SJSA1 (cell line): ENCODE measurements around the gene RRAGD. TPM values are rescaled to one million over a fixed set of nuclear protein-coding genes. Genes with fewer than 3 reads are reported as not detected.
A peak's percentile ranks its signal among the peaks of the same experiment; 100 is the strongest.

Experiments
- DNase-seq, 2 experiments: peaks; one replicate each; pipeline ENCODE4 v3.0.0-alpha.2; 2015 to 2020; ENCODE audit warnings: low spot score in 2 of 2, low read depth in 1 of 2
- H3K27ac ChIP-seq: fragments of 250-450 bp; sonication (Bioruptor Pico); 2 replicates; pipeline ENCODE4 v1.5.1; 2020; ENCODE audit warnings: mild to moderate bottlenecking, moderate library complexity
- H3K27me3 ChIP-seq: fragments of 250-450 bp; sonication (Bioruptor Pico); replicated peaks from 2 replicates; pipeline ENCODE4 v1.5.1; 2020; ENCODE audit warnings: mild to moderate bottlenecking, moderate library complexity
- H3K36me3 ChIP-seq: fragments of 250-450 bp; sonication (Bioruptor Pico); 2 replicates; pipeline ENCODE4 v1.5.1; 2020; ENCODE audit warnings: mild to moderate bottlenecking
- H3K4me1 ChIP-seq: fragments of 250-450 bp; sonication (Bioruptor Pico); replicated peaks from 2 replicates; pipeline ENCODE4 v1.6.1; 2021; ENCODE audit warnings: mild to moderate bottlenecking
- H3K4me3 ChIP-seq: fragments of 250-450 bp; sonication (Bioruptor Pico); 2 replicates; pipeline ENCODE4 v1.5.1; 2020; ENCODE audit warnings: mild to moderate bottlenecking
- H3K9me3 ChIP-seq: fragments of 250-450 bp; sonication (Bioruptor Pico); replicated peaks from 2 replicates; pipeline ENCODE4 v1.5.1; 2020; ENCODE audit warnings: mild to moderate bottlenecking
- total RNA-seq: library from RNA; depleted of rRNA; stranded (reverse); fragments of >200 nt; shearing (Covaris generic); gene quantifications from 2 replicates; pipeline ENCODE4 v1.2.3, GENCODE V29; 2014

RRAGD gene
- total RNA-seq, 1 experiment from 2014 or later: not detected

- no peaks in the 10 kb centered on the region for H3K9me3 ChIP-seq
- no peaks in the 10 kb centered on the region for H3K27me3 ChIP-seq
- peaks cover 9% of the 10 kb centered on the region for H3K36me3 ChIP-seq
- peaks cover 15% of the 10 kb centered on the region for H3K4me1 ChIP-seq
- H3K27ac ChIP-seq: no peak overlapping the region
- H3K4me3 ChIP-seq: no peak overlapping the region
- DNase-seq: no peak
Observed at GRCh38 chr6:89355511-89356194, 56.4 kb downstream of the RRAGD start.

GRCh38 chr6:89353702-89354392 lies 58.2 kb downstream of the RRAGD start:
- Histone ChIP-seq H3K27ac (no peak overlapping the region), H3K4me1 (peaks cover 24% of the 10 kb centered on the region)
- no peak for DNase-seq

GRCh38 chr6:89353118-89353556 lies 58.9 kb downstream of the RRAGD start:
- Histone ChIP-seq H3K9me3 (no peaks in the 10 kb centered on the region), H3K4me1 (peaks cover 31% of the 10 kb centered on the region), H3K27ac (peak overlapping the region; percentile 96), H3K27me3 (no peaks in the 10 kb centered on the region), H3K36me3 (peaks cover 9% of the 10 kb centered on the region), H3K4me3 (peak overlapping the region; percentile 87)
- no peak for DNase-seq

More at GRCh38 chr6:89353702-89354392, 58.2 kb downstream of the RRAGD start:
- Histone ChIP-seq H3K9me3 (no peaks in the 10 kb centered on the region), H3K27me3 (no peaks in the 10 kb centered on the region), H3K4me3 (no peak overlapping the region; the same call in 1 of the 2 replicates), H3K36me3 (peaks cover 9% of the 10 kb centered on the region)

- peaks cover 33% of the 10 kb centered on the region for H3K4me1 ChIP-seq
- DNase-seq: peak; percentile 89 to 93
- no peaks in the 10 kb centered on the region for H3K9me3 ChIP-seq
- no peaks in the 10 kb centered on the region for H3K27me3 ChIP-seq
- H3K27ac ChIP-seq: peak within 1 kb of the TSS; percentile 96
- peak within 1 kb of the TSS; percentile 87 for H3K4me3 ChIP-seq
- H3K36me3 ChIP-seq: peaks cover 9% of the 10 kb centered on the region
Observed at GRCh38 chr6:89352278-89353117, 59.6 kb downstream of the RRAGD start, which contains the start of gene UBE2J1. UBE2J1 (minus strand) TSS chr6:89352722; CDS start chr6:89352569, 153 bp downstream.

GRCh38 chr6:89351671-89352277 lies 60.3 kb downstream of the RRAGD start:
- H3K27me3 ChIP-seq: no peaks in the 10 kb centered on the region
- H3K36me3 ChIP-seq: peaks cover 9% of the 10 kb centered on the region
- H3K9me3 ChIP-seq: no peaks in the 10 kb centered on the region
- DNase-seq: no peak
- H3K4me1 ChIP-seq: peaks cover 33% of the 10 kb centered on the region
- peak overlapping the region; percentile 96 for H3K27ac ChIP-seq
- H3K4me3 ChIP-seq: peak overlapping the region; percentile 87

GRCh38 chr6:89350281-89350966 lies 61.6 kb downstream of the RRAGD start:
- H3K4me3 ChIP-seq: no peak overlapping the region

GRCh38 chr6:89348372-89348771 lies 63.7 kb downstream of the RRAGD start:
- H3K36me3 ChIP-seq: peaks cover 9% of the 10 kb centered on the region
- H3K27me3 ChIP-seq: no peaks in the 10 kb centered on the region
- no peaks in the 10 kb centered on the region for H3K9me3 ChIP-seq
- no peak for DNase-seq
- H3K27ac ChIP-seq: no peak overlapping the region
- H3K4me1 ChIP-seq: peaks cover 32% of the 10 kb centered on the region
- H3K4me3 ChIP-seq: no peak overlapping the region

More at GRCh38 chr6:89350281-89350966, 61.6 kb downstream of the RRAGD start:
- Histone ChIP-seq H3K27ac (no peak overlapping the region), H3K36me3 (peaks cover 9% of the 10 kb centered on the region), H3K27me3 (no peaks in the 10 kb centered on the region), H3K4me1 (peaks cover 33% of the 10 kb centered on the region), H3K9me3 (no peaks in the 10 kb centered on the region)
- peak in 1 of 2 experiments; percentile 24 for DNase-seq

- Histone ChIP-seq H3K27me3 (no peaks in the 10 kb centered on the region), H3K4me1 (peaks cover 27% of the 10 kb centered on the region), H3K9me3 (no peaks in the 10 kb centered on the region), H3K27ac (no peak overlapping the region), H3K4me3 (no peak overlapping the region), H3K36me3 (peaks cover 5% of the 10 kb centered on the region)
- DNase-seq: no peak
Observed at GRCh38 chr6:89347825-89348224, 64.2 kb downstream of the RRAGD start.

GRCh38 chr6:89346433-89346832 lies 65.6 kb downstream of the RRAGD start:
- H3K27ac ChIP-seq: no peak overlapping the region

GRCh38 chr6:89339565-89339964 lies 72.5 kb downstream of the RRAGD start:
- H3K4me3 ChIP-seq: no peak overlapping the region
- no peak for DNase-seq
- no peaks in the 10 kb centered on the region for H3K9me3 ChIP-seq
- no peaks in the 10 kb centered on the region for H3K27me3 ChIP-seq
- no peaks in the 10 kb centered on the region for H3K4me1 ChIP-seq
- H3K36me3 ChIP-seq: peaks cover 45% of the 10 kb centered on the region
- H3K27ac ChIP-seq: no peak overlapping the region

More at GRCh38 chr6:89346433-89346832, 65.6 kb downstream of the RRAGD start:
- peaks cover 6% of the 10 kb centered on the region for H3K36me3 ChIP-seq
- no peak overlapping the region for H3K4me3 ChIP-seq
- H3K27me3 ChIP-seq: no peaks in the 10 kb centered on the region
- DNase-seq: no peak
- peaks cover 23% of the 10 kb centered on the region for H3K4me1 ChIP-seq
- no peaks in the 10 kb centered on the region for H3K9me3 ChIP-seq

- no peaks in the 10 kb centered on the region for H3K9me3 ChIP-seq
- no peak for DNase-seq
- no peaks in the 10 kb centered on the region for H3K4me1 ChIP-seq
- no peak overlapping the region for H3K27ac ChIP-seq
- no peak overlapping the region for H3K4me3 ChIP-seq
- H3K27me3 ChIP-seq: no peaks in the 10 kb centered on the region
- H3K36me3 ChIP-seq: peaks cover 56% of the 10 kb centered on the region
Observed at GRCh38 chr6:89335164-89335563, 76.9 kb downstream of the RRAGD start.

GRCh38 chr6:89330910-89331309 lies 81.2 kb downstream of the RRAGD start:
- Histone ChIP-seq H3K4me3 (no peak overlapping the region), H3K4me1 (no peaks in the 10 kb centered on the region), H3K36me3 (peaks cover 53% of the 10 kb centered on the region), H3K27me3 (no peaks in the 10 kb centered on the region), H3K9me3 (no peaks in the 10 kb centered on the region), H3K27ac (no peak overlapping the region)
- no peak for DNase-seq

- H3K36me3 ChIP-seq: peaks cover 40% of the 10 kb centered on the region
- DNase-seq: no peak
- H3K4me1 ChIP-seq: no peaks in the 10 kb centered on the region
Observed at GRCh38 chr6:89328976-89329375, 83.1 kb downstream of the RRAGD start.

More at GRCh38 chr6:89328976-89329375, 83.1 kb downstream of the RRAGD start:
- H3K4me3 ChIP-seq: no peak overlapping the region
- no peaks in the 10 kb centered on the region for H3K9me3 ChIP-seq
- no peaks in the 10 kb centered on the region for H3K27me3 ChIP-seq
- H3K27ac ChIP-seq: no peak overlapping the region
